ENCODE measurements around the gene EHMT1. TPM values are rescaled to one million over a fixed set of nuclear protein-coding genes. Genes with fewer than 3 reads are reported as not detected.
A peak's percentile ranks its signal among the peaks of the same experiment; 100 is the strongest.

Gene EHMT1
- polyA plus RNA-seq, 2 of the 4 experiments (the other 2 are of a cell fraction), result 41.3 to 48.0 TPM

GRCh38 chr9:137590469-137591383 lies 28.1 kb upstream of the EHMT1 start, which contains the start of gene ZMYND19:
Gene ZMYND19 (minus strand): TSS chr9:137590512. CDS start chr9:137590263, 249 bp downstream.
- Histone ChIP-seq H3K27ac (peak within 1 kb of the TSS; percentile 94 to 95), H3K9me3 (no peaks in the 10 kb centered on the region), H3K4me3 (peak within 1 kb of the TSS; percentile 99), H3K4me1 (peaks cover 15% of the 10 kb centered on the region; the same call in 1 of the 3 replicates), H3K4me2 (peak within 1 kb of the TSS; percentile 95)
- ATAC-seq (peak; percentile 87 to 93), FAIRE-seq (no peak), DNase-seq (ENCODE audit: low read depth in 1 of 2, low spot score in 1 of 2) (peak; percentile 85 to 94)
- ChIA-PET POLR2A (interaction anchor here (0.6 to 1.4 kb wide), 8 partner anchors 9 to 178 kb away, joined by 3 to 11 read pairs (median 4); partner anchors contain the start of genes ARRDC1, DPH7 and EHMT1), CTCF (interaction anchor here (0.7 to 18.5 kb wide), 2 partner anchors 10 to 14 kb away, joined by 3 to 175 read pairs; partner anchors contain the start of genes ARRDC1 and DPH7)
- TF ChIP-seq MAZ (IDR thresholded peaks at IDR 0.05; ENCODE audit: borderline replicate concordance, low read depth, low read length) (no peak), MAX (IDR thresholded peaks at IDR 0.05) (peak; percentile 53), CBX8 (IDR thresholded peaks at IDR 0.05) (no peak), GATA3 (IDR thresholded peaks at IDR 0.05; ENCODE audit: borderline replicate concordance) (no peak), ZSCAN20 (CRISPR knock-in tag; IDR thresholded peaks at IDR 0.05) (no peak), POLR2A (IDR thresholded peaks at IDR 0.05; ENCODE audit: low read length) (peak; percentile 58), JUN (IDR thresholded peaks at IDR 0.05) (peak in 1 of 2 experiments; percentile 35; a peak in 2 of 5 replicates), TFCP2L1 (CRISPR knock-in tag; IDR thresholded peaks at IDR 0.05) (peak; percentile 9; the same call in 1 of the 2 replicates), SMC3 (IDR thresholded peaks at IDR 0.05) (no peak), RAD21 (conservative IDR thresholded peaks at IDR 0.05 in 1 of 2, IDR thresholded peaks at IDR 0.05 in 1 of 2) (no peak), BHLHE40 (IDR thresholded peaks at IDR 0.05; ENCODE audit: low read depth, low read length) (no peak)
- TF ChIP-seq, protein P1, sequence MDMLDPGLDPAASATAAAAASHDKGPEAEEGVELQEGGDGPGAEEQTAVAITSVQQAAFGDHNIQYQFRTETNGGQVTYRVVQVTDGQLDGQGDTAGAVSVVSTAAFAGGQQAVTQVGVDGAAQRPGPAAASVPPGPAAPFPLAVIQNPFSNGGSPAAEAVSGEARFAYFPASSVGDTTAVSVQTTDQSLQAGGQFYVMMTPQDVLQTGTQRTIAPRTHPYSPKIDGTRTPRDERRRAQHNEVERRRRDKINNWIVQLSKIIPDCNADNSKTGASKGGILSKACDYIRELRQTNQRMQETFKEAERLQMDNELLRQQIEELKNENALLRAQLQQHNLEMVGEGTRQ (IDR thresholded peaks at IDR 0.05), result no peak
- WGBS (ENCODE audit: missing lambda C conversion rate), result under 1% methylated on average over 23 of the region's 113 CpGs

DNA sequence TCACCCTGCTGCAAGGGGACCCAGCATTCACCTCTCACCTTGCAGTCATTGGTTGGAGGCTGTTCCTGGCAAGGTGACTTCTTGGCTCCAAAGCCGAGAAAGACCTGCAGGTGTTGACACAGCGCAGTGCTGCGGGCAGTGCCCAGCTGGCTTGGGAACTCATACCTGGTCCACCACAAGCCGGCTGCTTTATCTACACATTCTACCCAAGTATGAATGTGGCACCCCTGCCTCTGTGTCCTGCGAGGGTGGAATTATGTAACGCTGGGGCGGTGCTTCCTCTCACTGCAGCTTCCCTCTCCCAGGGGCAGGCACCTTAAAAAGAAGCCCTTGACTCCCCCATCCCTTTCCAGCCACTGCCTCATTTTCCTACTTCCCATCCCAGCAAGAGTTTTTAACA lies 26.0 kb upstream of the EHMT1 start:
- DNase-seq (ENCODE audit: low read depth in 1 of 2, low spot score in 1 of 2) (no peak), ATAC-seq (no peak), FAIRE-seq (no peak)
- H3K9me3 ChIP-seq, result no peaks in the 10 kb centered on the region
- no peak overlapping the region for H3K4me2 ChIP-seq
- ChIA-PET POLR2A (no interaction called here), CTCF (interaction anchor here (0.9 to 18.5 kb wide), 3 partner anchors 9 to 18 kb away, joined by 4 to 175 read pairs (median 6); partner anchors contain the start of gene DPH7)
- TF ChIP-seq FOXS1 (CRISPR knock-in tag; IDR thresholded peaks at IDR 0.05) (no peak), HES2 (IDR thresholded peaks at IDR 0.05) (no peak), TFCP2L1 (CRISPR knock-in tag; IDR thresholded peaks at IDR 0.05) (no peak), BCL3 (IDR thresholded peaks at IDR 0.05) (no peak), KDM1A (IDR thresholded peaks at IDR 0.05; ENCODE audit: low read depth) (no peak), PHF8 (IDR thresholded peaks at IDR 0.05; ENCODE audit: borderline replicate concordance, low read depth) (no peak), EHMT2 (IDR thresholded peaks at IDR 0.05; ENCODE audit: low read depth) (no peak), BHLHE40 (IDR thresholded peaks at IDR 0.05; ENCODE audit: low read depth, low read length) (no peak), EHF (CRISPR knock-in tag; IDR thresholded peaks at IDR 0.05) (no peak), ZNF302 (CRISPR knock-in tag; IDR thresholded peaks at IDR 0.05) (no peak), MAFK (IDR thresholded peaks at IDR 0.05; ENCODE audit: partially characterized antibody) (no peak), RFX5 (IDR thresholded peaks at IDR 0.05) (no peak)
- WGBS (ENCODE audit: missing lambda C conversion rate), result 81% methylated on average over 7 of the region's 7 CpGs
- H3K4me1 ChIP-seq, result peaks cover 15% of the 10 kb centered on the region; the same call in 1 of the 3 replicates
- no peak overlapping the region for H3K27ac ChIP-seq
- H3K4me3 ChIP-seq, result no peak overlapping the region

Measured in A549 (cell line).